SK-N-SH treated with all-trans-retinoic acid at 6 μM for 48 hours (cell line): ENCODE results near the gene MARVELD3.

Experiments used
- BACH2 ChIP-seq: fragments of 250-450 bp; sonication (Bioruptor Pico); IDR thresholded peaks from 2 replicates; pipeline ENCODE4 v1.9.0; 2021; ENCODE audit warnings: mild to moderate bottlenecking, borderline replicate concordance
- PATZ1 ChIP-seq: fragments of 250-450 bp; sonication (Bioruptor Pico); IDR thresholded peaks from 2 replicates; pipeline ENCODE4 v1.8.0; 2020; ENCODE audit warnings: mild to moderate bottlenecking, moderate library complexity, borderline replicate concordance
- TCF4 ChIP-seq: fragments of 250-450 bp; sonication (Bioruptor Pico); IDR thresholded peaks from 2 replicates; pipeline ENCODE4 v1.8.0; 2021; ENCODE audit warnings: mild to moderate bottlenecking, moderate library complexity, borderline replicate concordance
- ZFP3 ChIP-seq: fragments of 250-450 bp; sonication (Bioruptor Pico); IDR thresholded peaks from 2 replicates; pipeline ENCODE4 v1.5.0; 2020; ENCODE audit warnings: mild to moderate bottlenecking, moderate library complexity
- ZNF565 ChIP-seq: fragments of 450-650 bp; formaldehyde crosslinking; conservative IDR thresholded peaks from 2 replicates; pipeline ENCODE4 v1.5.0; 2020; ENCODE audit warnings: low read depth, mild to moderate bottlenecking, moderate library complexity
- TF ChIP-seq, protein P1 (sequence below): fragments of 250-450 bp; sonication (Bioruptor Pico); IDR thresholded peaks from 2 replicates; pipeline ENCODE4 v1.5.1; 2020; ENCODE audit warnings: low read depth, mild to moderate bottlenecking, moderate library complexity
- TF ChIP-seq, protein P2 (sequence below): fragments of 250-450 bp; sonication (Bioruptor Pico); IDR thresholded peaks from 2 replicates; pipeline ENCODE4 v1.8.0; 2021; ENCODE audit warnings: low read depth, mild to moderate bottlenecking, moderate library complexity, borderline replicate concordance

DNA sequence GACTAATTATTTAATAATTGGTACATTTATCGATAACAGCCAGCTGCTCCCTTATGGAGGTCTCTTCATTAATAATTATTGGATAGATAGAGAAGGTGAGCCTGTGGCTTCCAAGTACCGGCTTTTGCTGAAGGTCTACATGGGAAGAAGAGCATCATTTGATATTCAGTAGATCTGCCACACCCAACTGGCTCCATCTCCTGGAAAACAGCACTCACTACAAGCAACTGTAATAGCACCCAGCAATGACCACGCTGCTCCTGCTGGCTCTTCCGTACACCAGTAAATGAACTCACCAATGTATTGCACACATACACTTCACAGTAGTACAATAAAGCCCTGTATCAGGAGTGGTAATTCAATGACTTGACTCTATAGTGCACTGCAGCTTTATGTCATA lies 19.5 kb downstream of the MARVELD3 start:
- TF ChIP-seq, protein P1, sequence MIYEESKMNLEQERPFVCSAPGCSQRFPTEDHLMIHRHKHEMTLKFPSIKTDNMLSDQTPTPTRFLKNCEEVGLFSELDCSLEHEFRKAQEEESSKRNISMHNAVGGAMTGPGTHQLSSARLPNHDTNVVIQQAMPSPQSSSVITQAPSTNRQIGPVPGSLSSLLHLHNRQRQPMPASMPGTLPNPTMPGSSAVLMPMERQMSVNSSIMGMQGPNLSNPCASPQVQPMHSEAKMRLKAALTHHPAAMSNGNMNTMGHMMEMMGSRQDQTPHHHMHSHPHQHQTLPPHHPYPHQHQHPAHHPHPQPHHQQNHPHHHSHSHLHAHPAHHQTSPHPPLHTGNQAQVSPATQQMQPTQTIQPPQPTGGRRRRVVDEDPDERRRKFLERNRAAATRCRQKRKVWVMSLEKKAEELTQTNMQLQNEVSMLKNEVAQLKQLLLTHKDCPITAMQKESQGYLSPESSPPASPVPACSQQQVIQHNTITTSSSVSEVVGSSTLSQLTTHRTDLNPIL: no peak
- TF ChIP-seq PATZ1 (CRISPR knock-in tag) (no peak), BACH2 (CRISPR knock-in tag) (no peak), ZFP3 (CRISPR knock-in tag) (no peak), ZNF565 (CRISPR knock-in tag) (no peak), TCF4 (no peak)
- TF ChIP-seq, protein P2, sequence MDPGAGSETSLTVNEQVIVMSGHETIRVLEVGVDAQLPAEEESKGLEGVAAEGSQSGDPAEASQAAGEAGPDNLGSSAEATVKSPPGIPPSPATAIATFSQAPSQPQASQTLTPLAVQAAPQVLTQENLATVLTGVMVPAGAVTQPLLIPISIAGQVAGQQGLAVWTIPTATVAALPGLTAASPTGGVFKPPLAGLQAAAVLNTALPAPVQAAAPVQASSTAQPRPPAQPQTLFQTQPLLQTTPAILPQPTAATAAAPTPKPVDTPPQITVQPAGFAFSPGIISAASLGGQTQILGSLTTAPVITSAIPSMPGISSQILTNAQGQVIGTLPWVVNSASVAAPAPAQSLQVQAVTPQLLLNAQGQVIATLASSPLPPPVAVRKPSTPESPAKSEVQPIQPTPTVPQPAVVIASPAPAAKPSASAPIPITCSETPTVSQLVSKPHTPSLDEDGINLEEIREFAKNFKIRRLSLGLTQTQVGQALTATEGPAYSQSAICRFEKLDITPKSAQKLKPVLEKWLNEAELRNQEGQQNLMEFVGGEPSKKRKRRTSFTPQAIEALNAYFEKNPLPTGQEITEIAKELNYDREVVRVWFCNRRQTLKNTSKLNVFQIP (CRISPR knock-in tag): no peak
